DOHH2 (cell line): ENCODE results near the gene LGR5.

Source experiments
- H3F3A ChIP-seq: fragments of 200-600 bp; sonication (generic), shearing (Covaris generic); 2 replicates; pipeline ENCODE4 v1.6.0; 2016; ENCODE audit warnings: antibody characterized with exemption, mild to moderate bottlenecking; ENCODE audit not compliant: control insufficient read depth, insufficient read depth
- H3K27ac ChIP-seq: fragments of 200-600 bp; sonication (generic); 2 replicates; pipeline ENCODE4 v1.5.1; 2014; ENCODE audit warnings: low read depth, mild to moderate bottlenecking, low read length, moderate library complexity
- H3K27me3 ChIP-seq: fragments of 200-600 bp; sonication (generic); 2 replicates; pipeline ENCODE4 v1.6.1; 2014; ENCODE audit warnings: mild to moderate bottlenecking, low read length, mixed read lengths; ENCODE audit not compliant: control insufficient read depth
- H3K36me3 ChIP-seq: fragments of 200-600 bp; sonication (generic); 2 replicates; pipeline ENCODE4 v1.6.1; 2014; ENCODE audit warnings: mild to moderate bottlenecking, low read length, moderate library complexity, mixed read lengths; ENCODE audit not compliant: control insufficient read depth
- H3K4me1 ChIP-seq: fragments of 200-600 bp; sonication (generic); 2 replicates; pipeline ENCODE4 v1.6.1; 2014; ENCODE audit warnings: mild to moderate bottlenecking, low read length, mixed read lengths; ENCODE audit not compliant: control insufficient read depth
- H3K4me2 ChIP-seq: fragments of 200-600 bp; sonication (generic); 2 replicates; pipeline ENCODE4 v1.6.0; 2014; ENCODE audit warnings: mild to moderate bottlenecking, low read length, moderate library complexity
- H3K4me3 ChIP-seq: fragments of 200-600 bp; sonication (generic); 2 replicates; pipeline ENCODE4 v1.5.1; 2014; ENCODE audit warnings: mild to moderate bottlenecking, low read length, mixed read lengths
- H3K79me2 ChIP-seq: fragments of 200-600 bp; sonication (generic); 2 replicates; pipeline ENCODE4 v1.6.1; 2014; ENCODE audit warnings: mild to moderate bottlenecking, low read length, mixed read lengths; ENCODE audit not compliant: control insufficient read depth
- H3K9me2 ChIP-seq: fragments of 200-600 bp; sonication (generic); replicated peaks from 2 replicates; pipeline ENCODE4 v1.6.1; 2014; ENCODE audit warnings: mild to moderate bottlenecking, low read length, mixed read lengths; ENCODE audit not compliant: control insufficient read depth
- H3K9me3 ChIP-seq: fragments of 200-600 bp; sonication (generic); 2 replicates; pipeline ENCODE4 v1.6.1; 2014; ENCODE audit warnings: antibody characterized with exemption, low read length, mixed read lengths; ENCODE audit not compliant: control insufficient read depth, insufficient read depth
- H4K20me1 ChIP-seq: fragments of 200-600 bp; sonication (generic); 2 replicates; pipeline ENCODE4 v1.6.0; 2014; ENCODE audit warnings: low read depth, mild to moderate bottlenecking, antibody characterized with exemption, low read length, moderate library complexity; ENCODE audit not compliant: control insufficient read depth, insufficient read depth
- EZH2phosphoT487 ChIP-seq: fragments of 200-600 bp; sonication (generic); IDR thresholded peaks from 2 replicates; pipeline ENCODE4 v1.6.1; 2017; ENCODE audit warnings: borderline replicate concordance, mild to moderate bottlenecking, antibody characterized with exemption, low read length, moderate library complexity, mixed read lengths
- TF ChIP-seq, protein P1 (sequence below): fragments of 200-600 bp; sonication (generic); IDR thresholded peaks from one replicate; pipeline ENCODE4 v1.5.1; 2014; ENCODE audit warnings: antibody characterized with exemption, mild to moderate bottlenecking, low read depth, low read length; ENCODE audit not compliant: poor library complexity, severe bottlenecking

LGR5 gene

DNA sequence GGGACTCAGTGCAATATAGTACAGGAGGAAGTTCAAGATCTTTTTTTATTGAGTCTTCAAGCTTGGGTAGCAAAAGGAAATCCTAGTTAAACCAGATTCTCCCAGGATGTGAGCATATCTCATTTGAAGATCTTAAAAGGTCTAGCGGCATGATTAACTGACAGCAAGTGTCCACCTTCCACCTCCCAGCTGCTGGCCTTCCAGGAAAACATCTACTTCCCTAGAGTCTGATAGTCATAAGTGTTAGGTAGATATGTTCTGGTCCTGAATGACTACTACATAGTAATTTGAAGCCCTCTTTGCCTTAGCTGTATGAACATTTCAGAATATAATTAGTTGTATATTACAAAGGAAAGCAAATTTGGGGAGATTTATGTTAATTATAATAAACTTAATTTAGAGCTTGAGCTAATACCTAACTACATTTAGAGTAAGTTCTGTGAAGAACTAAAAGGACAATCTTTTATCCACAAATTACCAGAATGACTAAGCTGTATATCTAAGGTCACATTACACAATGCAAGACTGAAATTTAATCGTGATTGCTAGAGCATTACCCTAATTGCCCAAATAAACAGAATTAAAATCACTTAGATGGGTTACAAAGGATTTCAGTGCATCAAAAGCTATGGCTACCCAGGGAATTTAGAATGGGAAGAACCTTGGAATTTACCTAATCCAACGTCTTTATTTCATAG lies 9.9 kb downstream of the LGR5 start:
- TF ChIP-seq EZH2phosphoT487 = no peak
- TF ChIP-seq, protein P1, sequence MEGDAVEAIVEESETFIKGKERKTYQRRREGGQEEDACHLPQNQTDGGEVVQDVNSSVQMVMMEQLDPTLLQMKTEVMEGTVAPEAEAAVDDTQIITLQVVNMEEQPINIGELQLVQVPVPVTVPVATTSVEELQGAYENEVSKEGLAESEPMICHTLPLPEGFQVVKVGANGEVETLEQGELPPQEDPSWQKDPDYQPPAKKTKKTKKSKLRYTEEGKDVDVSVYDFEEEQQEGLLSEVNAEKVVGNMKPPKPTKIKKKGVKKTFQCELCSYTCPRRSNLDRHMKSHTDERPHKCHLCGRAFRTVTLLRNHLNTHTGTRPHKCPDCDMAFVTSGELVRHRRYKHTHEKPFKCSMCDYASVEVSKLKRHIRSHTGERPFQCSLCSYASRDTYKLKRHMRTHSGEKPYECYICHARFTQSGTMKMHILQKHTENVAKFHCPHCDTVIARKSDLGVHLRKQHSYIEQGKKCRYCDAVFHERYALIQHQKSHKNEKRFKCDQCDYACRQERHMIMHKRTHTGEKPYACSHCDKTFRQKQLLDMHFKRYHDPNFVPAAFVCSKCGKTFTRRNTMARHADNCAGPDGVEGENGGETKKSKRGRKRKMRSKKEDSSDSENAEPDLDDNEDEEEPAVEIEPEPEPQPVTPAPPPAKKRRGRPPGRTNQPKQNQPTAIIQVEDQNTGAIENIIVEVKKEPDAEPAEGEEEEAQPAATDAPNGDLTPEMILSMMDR = no peak
- Histone ChIP-seq H3K4me2 (no peak overlapping the region), H4K20me1 (no peaks in the 10 kb centered on the region), H3K27ac (no peak overlapping the region), H3F3A (no peaks in the 10 kb centered on the region), H3K9me2 (no peaks in the 10 kb centered on the region), H3K9me3 (no peaks in the 10 kb centered on the region), H3K4me3 (no peak overlapping the region), H3K27me3 (peaks cover 11% of the 10 kb centered on the region), H3K36me3 (no peaks in the 10 kb centered on the region), H3K79me2 (no peaks in the 10 kb centered on the region), H3K4me1 (no peaks in the 10 kb centered on the region)

DNA sequence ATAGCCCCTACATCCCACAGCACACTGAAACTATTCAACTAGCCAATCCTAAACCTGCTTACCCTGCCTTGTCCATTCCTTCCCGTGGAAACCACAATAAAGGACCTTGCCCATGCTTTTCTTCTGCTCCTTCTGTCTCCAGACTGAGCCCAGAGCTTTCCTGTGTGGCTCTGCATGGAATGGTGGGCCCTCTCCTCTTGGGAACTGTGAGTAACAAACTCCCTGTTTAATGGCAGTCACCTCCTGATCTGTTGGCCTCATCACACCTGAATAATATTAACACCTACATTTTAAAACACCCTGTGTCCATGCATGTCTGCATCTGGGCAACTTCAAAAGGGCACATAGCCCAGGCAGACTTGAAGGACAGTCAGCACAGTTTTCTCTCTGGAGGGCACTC lies 12.4 kb downstream of the LGR5 start:
- no peaks in the 10 kb centered on the region for H3K79me2 ChIP-seq
- H3K4me1 ChIP-seq = no peaks in the 10 kb centered on the region
- no peak overlapping the region for H3K4me2 ChIP-seq
- no peaks in the 10 kb centered on the region for H3K36me3 ChIP-seq
- TF ChIP-seq, protein P1 = no peak
- TF ChIP-seq EZH2phosphoT487 = no peak
- no peaks in the 10 kb centered on the region for H3F3A ChIP-seq
- H3K27ac ChIP-seq = no peak overlapping the region
- peaks cover 20% of the 10 kb centered on the region for H3K27me3 ChIP-seq
- H3K4me3 ChIP-seq = no peak overlapping the region
- no peaks in the 10 kb centered on the region for H4K20me1 ChIP-seq
- H3K9me3 ChIP-seq = no peaks in the 10 kb centered on the region
- H3K9me2 ChIP-seq = no peaks in the 10 kb centered on the region

DNA sequence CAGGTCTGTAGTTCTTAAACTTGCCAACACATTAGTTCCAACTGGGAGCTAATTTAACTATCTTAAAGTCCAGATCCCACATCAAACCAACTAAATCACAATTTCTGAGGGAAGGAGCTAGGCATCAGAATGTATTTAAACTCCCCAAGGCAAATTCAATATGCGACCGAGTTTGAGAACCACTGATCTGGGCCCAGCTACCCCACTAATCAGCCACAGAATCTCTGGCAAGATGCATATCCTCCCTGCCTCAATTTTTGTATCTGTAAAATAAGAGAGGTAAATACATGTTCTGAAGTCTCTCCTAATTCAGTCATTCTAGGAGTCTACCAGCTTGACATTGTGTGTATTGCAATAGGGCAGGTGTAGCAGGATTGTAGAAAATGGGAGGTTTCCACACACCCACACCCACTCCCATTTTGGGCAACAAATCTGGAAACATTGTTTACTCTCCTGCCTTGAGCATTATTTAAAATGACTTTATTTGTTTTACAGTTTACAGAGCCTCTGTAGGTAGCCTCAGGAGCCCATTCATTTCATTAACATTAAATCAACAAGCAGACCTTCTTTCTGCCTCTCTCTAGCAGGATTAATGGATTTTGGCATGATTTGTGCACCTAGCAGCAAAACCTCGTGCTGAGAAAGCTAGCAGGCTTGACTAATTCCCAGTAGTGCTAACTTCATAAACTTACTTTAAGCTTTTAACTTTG lies 15.6 kb downstream of the LGR5 start:
- no peak for TF ChIP-seq EZH2phosphoT487
- TF ChIP-seq, protein P1 = no peak
- Histone ChIP-seq H3K4me2 (no peak overlapping the region), H3K9me3 (no peaks in the 10 kb centered on the region), H3K27ac (no peak overlapping the region), H3K79me2 (no peaks in the 10 kb centered on the region), H3K36me3 (no peaks in the 10 kb centered on the region), H4K20me1 (no peaks in the 10 kb centered on the region), H3F3A (no peaks in the 10 kb centered on the region), H3K4me1 (no peaks in the 10 kb centered on the region), H3K4me3 (no peak overlapping the region), H3K27me3 (peaks cover 22% of the 10 kb centered on the region), H3K9me2 (no peaks in the 10 kb centered on the region)
